B cell (primary cell): ENCODE data around the gene ITPR3. TPM values are rescaled to one million over a fixed set of nuclear protein-coding genes. Genes with fewer than 3 reads are reported as not detected.

ENCODE experiments used
- ATAC-seq: fragments of 200-7000 bp; cut with Tn5 transposase; one replicate; pipeline ENCODE4 v1.10.0; 2021; ENCODE audit warnings: low read depth, mild to moderate bottlenecking, moderate number of reproducible peaks, moderate library complexity
- CTCF ChIA-PET: fragments of 350-600 bp; sonication (Branson Sonifier 250); formaldehyde crosslinking; loops from one replicate; lab custom pipeline; 2021; ENCODE audit warnings: antibody characterized with exemption, inconsistent platforms; lab: Charles Lee
- POLR2A ChIA-PET: fragments of 350-600 bp; sonication (Branson Sonifier 250); formaldehyde crosslinking; loops from one replicate; lab custom pipeline; 2021; ENCODE audit warnings: antibody characterized with exemption; lab: Charles Lee
- DNase-seq: peaks from one replicate; pipeline ENCODE4 v3.0.0; 2013
- H2AFZ ChIP-seq: 2 replicates; pipeline ENCODE4 v1.6.1; 2012; ENCODE audit warnings: mild to moderate bottlenecking, low read depth, low read length; ENCODE audit not compliant: insufficient read depth, poor library complexity, severe bottlenecking
- H3K27ac ChIP-seq, 2 donors: 1 replicate in 1 of 2; 2 replicates in 1 of 2; pipeline ENCODE4 v1.5.1; 2012 to 2013; ENCODE audit warnings: low read length in 2 of 2, mild to moderate bottlenecking in 2 of 2, moderate library complexity in 1 of 2
- H3K27me3 ChIP-seq, 4 experiments: fragments of 200-600 bp in 1 of 4; sonication (generic) in 1 of 4; replicated peaks in 1 of 4; 1 replicate in 2 of 4; 2 replicates in 2 of 4; pipeline versions ENCODE4 v1.6.1 to v1.7.0; 2013 to 2016; ENCODE audit warnings: low read length in 3 of 4, mild to moderate bottlenecking in 2 of 4, mixed read lengths in 1 of 4, moderate library complexity in 1 of 4; ENCODE audit not compliant: insufficient read depth in 4 of 4, control insufficient read depth in 3 of 4; ENCODE audit errors: control extremely low read depth in 1 of 4
- H3K36me3 ChIP-seq, 2 experiments: replicated peaks in 1 of 2; 1 replicate in 1 of 2; 2 replicates in 1 of 2; pipeline versions ENCODE4 v1.6.1 to v1.7.1; 2013; ENCODE audit warnings: low read length in 1 of 2; ENCODE audit not compliant: insufficient read depth in 2 of 2, control insufficient read depth in 1 of 2; ENCODE audit errors: control extremely low read depth in 1 of 2, extremely low read depth in 1 of 2
- H3K4me1 ChIP-seq, 2 donors: fragments of 200-600 bp in 1 of 2; sonication (generic) in 1 of 2; 1 replicate in 1 of 2; 2 replicates in 1 of 2; pipeline versions ENCODE4 v1.5.1 to v1.6.1; 2013 to 2017; ENCODE audit warnings: low read length in 2 of 2; ENCODE audit not compliant: control insufficient read depth in 2 of 2, insufficient read depth in 2 of 2
- H3K4me2 ChIP-seq: replicated peaks from 2 replicates; pipeline ENCODE3; 2012; ENCODE audit warnings: mild to moderate bottlenecking, low read depth, low read length; ENCODE audit not compliant: poor library complexity, severe bottlenecking
- H3K4me3 ChIP-seq, 5 experiments: fragments of 200-600 bp in 1 of 5; sonication (generic) in 1 of 5; 1 replicate in 3 of 5; 2 replicates in 2 of 5; pipeline versions ENCODE4 v1.5.1 to v1.7.0; 2011 to 2016; ENCODE audit warnings: low read length in 4 of 5, mild to moderate bottlenecking in 4 of 5, low read depth in 2 of 5, control low read depth in 1 of 5, moderate library complexity in 1 of 5; ENCODE audit not compliant: insufficient read depth in 1 of 5; ENCODE audit errors: control extremely low read depth in 1 of 5, extremely low read depth in 1 of 5
- H3K79me2 ChIP-seq: fragments of 200-600 bp; sonication (generic); one replicate; pipeline ENCODE4 v1.6.0; 2016; ENCODE audit warnings: low read length; ENCODE audit not compliant: control insufficient read depth, insufficient read depth
- H3K9ac ChIP-seq: fragments of 200-600 bp; sonication (generic); 2 replicates; pipeline ENCODE4 v1.6.1; 2017; ENCODE audit warnings: mild to moderate bottlenecking, low read length, moderate library complexity
- H3K9me3 ChIP-seq, 3 donors: one replicate each; pipeline versions ENCODE4 v1.6.1 to v1.7.1; 2013; ENCODE audit warnings: low read length in 2 of 3; ENCODE audit not compliant: control insufficient read depth in 2 of 3, insufficient read depth in 1 of 3; ENCODE audit errors: control extremely low read depth in 1 of 3
- H4K20me1 ChIP-seq: 2 replicates; pipeline ENCODE4 v1.6.0; 2012; ENCODE audit warnings: mild to moderate bottlenecking, low read length; ENCODE audit not compliant: insufficient read depth, control insufficient read depth, poor library complexity, severe bottlenecking
- H3K27ac Mint-ChIP-seq: one replicate; pipeline ENCODE4 v1.8.0; 2021; ENCODE audit warnings: mixed read lengths
- H3K27me3 Mint-ChIP-seq: one replicate; pipeline ENCODE4 v1.8.0; 2021; ENCODE audit warnings: mixed read lengths
- H3K4me1 Mint-ChIP-seq: one replicate; pipeline ENCODE4 v1.8.0; 2021; ENCODE audit warnings: mixed read lengths
- H3K4me3 Mint-ChIP-seq: one replicate; pipeline ENCODE4 v1.8.0; 2021; ENCODE audit warnings: mixed read lengths
- H3K9me3 Mint-ChIP-seq: one replicate; pipeline ENCODE4 v1.8.0; 2022; ENCODE audit warnings: mixed read lengths; ENCODE audit not compliant: insufficient read depth
- CTCF ChIP-seq: fragments of 200-600 bp; IDR thresholded peaks from one replicate; pipeline ENCODE4 v1.8.0; 2022; ENCODE audit warnings: antibody characterized with exemption, mild to moderate bottlenecking
- EZH2 ChIP-seq: IDR thresholded peaks from 2 replicates; pipeline ENCODE4 v1.6.1; 2012; ENCODE audit warnings: borderline replicate concordance, low read depth, mild to moderate bottlenecking, moderate library complexity, low read length; ENCODE audit not compliant: insufficient read depth, poor library complexity, severe bottlenecking
- WGBS: methylation state at CpG from one replicate; pipeline ENCODE4 v1.1.5; 2013; ENCODE audit warnings: missing lambda C conversion rate; ENCODE audit not compliant: insufficient coverage; 5-methylcytosine and 5-hydroxymethylcytosine counted together
- intact Hi-C: fragments of 100-400 bp; cut with micrococcal nuclease; formaldehyde crosslinking; loops from one replicate; pipeline ENCODE4 v1.10.0; 2022
- polyA plus RNA-seq: library from polyadenylated mRNA; depleted of rRNA; stranded (reverse); fragments of >200 nt; gene quantifications from 2 replicates; pipeline ENCODE4 v1.2.3, GENCODE V29; 2012
- total RNA-seq, 2 donors: library from RNA; stranded (reverse); fragments of 120-200 nt in 1 of 2; gene quantifications; 1 replicate in 1 of 2; 2 replicates in 1 of 2; pipeline versions ENCODE4 v1.2.3 to v1.2.4, GENCODE V29; 2013 to 2022

Gene ITPR3
- total and polyA plus RNA-seq, 2 donors (not counting 1 experiment from before 2014, with no cell fraction given): 61.9 to 67.6 TPM

DNA sequence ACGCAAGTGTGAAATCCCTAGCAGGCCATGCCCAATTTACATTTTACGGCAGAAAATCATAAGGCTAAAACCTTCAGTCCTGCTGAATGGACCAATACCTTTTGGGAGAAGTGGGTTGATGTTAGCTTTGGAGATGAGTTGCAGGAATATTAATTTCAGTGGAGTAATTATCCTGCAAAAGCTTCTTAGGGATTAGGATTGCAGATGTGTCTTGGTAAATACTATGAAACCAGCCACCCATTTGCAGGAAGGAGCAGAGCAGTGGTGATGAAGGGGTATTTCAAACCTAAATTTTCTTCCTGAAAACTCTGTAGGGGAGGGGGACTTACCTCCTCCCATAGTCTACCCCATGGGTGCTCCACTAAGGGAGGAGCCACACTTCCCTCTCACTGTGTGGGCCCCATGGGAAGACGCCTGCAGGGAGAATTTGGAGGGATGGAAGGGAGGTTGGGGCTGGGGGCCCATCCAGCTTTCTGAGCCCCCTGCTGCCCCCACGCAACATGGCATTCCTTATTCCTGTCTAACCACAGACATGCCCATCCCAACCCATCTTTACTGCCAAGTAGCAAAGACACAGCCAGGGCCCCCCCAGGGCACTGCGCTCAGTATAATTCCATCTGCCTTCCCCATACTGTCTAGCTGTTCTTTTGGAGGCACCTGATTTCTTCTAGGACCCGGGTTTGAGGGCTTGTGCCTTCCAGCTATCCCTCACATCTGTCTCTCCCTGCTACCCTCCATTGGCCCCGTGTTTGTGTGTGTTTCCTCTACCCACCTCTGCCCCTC lies 105.0 kb downstream of the ITPR3 start:
- Mint-ChIP-seq H3K4me1 (peaks cover 25% of the 10 kb centered on the region), H3K27me3 (peaks cover 36% of the 10 kb centered on the region), H3K9me3 (no peaks in the 10 kb centered on the region), H3K27ac (no peak overlapping the region), H3K4me3 (no peak overlapping the region)
- Histone ChIP-seq H3K9ac (no peak overlapping the region), H3K27ac (no peak overlapping the region), H3K36me3 (no peaks in the 10 kb centered on the region), H2AFZ (no peak overlapping the region), H3K9me3 (no peaks in the 10 kb centered on the region), H3K4me1 (peaks cover 6 to 16% of the 10 kb centered on the region in 2 donors), H3K79me2 (no peaks in the 10 kb centered on the region), H3K4me2 (no peak overlapping the region), H3K4me3 (no peak overlapping the region), H4K20me1 (no peaks in the 10 kb centered on the region), H3K27me3 (no peaks in the 10 kb centered on the region)
- ChIA-PET POLR2A (no interaction called here), CTCF (interaction anchor here (1.0 to 1.3 kb wide), 3 partner anchors 13 to 46 kb away, joined by 4 to 5 read pairs (median 5); no protein-coding TSS in a partner anchor)
- no peak for ATAC-seq
- WGBS: 83% methylated on average over 3 of the region's 7 CpGs
- DNase-seq: no peak
- no peak for TF ChIP-seq EZH2
- TF ChIP-seq CTCF: no peak
- intact Hi-C loops: no loop called here

DNA sequence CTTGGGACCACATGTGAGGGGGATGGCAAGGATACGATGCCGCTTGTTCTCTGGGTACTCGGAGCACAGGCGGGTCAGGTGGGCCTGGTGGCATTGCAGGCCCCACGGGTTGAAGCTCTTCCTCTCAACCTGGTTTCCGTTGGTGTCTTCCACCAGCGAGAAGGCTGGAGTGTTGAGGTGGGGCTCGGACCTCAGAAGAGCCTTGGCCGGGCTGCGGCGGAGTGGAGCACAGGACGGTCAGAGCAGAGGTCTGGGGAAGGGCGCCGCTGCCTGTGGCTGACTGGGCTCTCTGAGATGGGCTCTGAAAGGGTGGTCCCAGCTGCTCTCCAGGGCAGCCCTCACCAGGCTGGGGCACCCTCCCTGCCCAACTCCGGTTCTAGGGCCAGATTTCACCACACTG lies 105.6 kb downstream of the ITPR3 start:
- WGBS: 96% methylated on average over 14 of the region's 15 CpGs
- H3K27ac ChIP-seq: no peak overlapping the region
- H2AFZ ChIP-seq: no peak overlapping the region
- ChIA-PET CTCF (interaction anchor here (0.9 to 1.3 kb wide), 2 partner anchors 13 to 17 kb away, joined by 4 to 5 read pairs; no protein-coding TSS in a partner anchor), POLR2A (no interaction called here)
- no peak overlapping the region for H3K9ac ChIP-seq
- TF ChIP-seq CTCF (no peak), EZH2 (no peak)
- H4K20me1 ChIP-seq: no peaks in the 10 kb centered on the region
- Mint-ChIP-seq H3K9me3 (no peaks in the 10 kb centered on the region), H3K4me3 (no peak overlapping the region), H3K27me3 (peaks cover 31% of the 10 kb centered on the region), H3K4me1 (peaks cover 19% of the 10 kb centered on the region), H3K27ac (no peak overlapping the region)
- DNase-seq: no peak
- H3K36me3 ChIP-seq: no peaks in the 10 kb centered on the region
- no peak overlapping the region for H3K4me2 ChIP-seq
- H3K9me3 ChIP-seq: no peaks in the 10 kb centered on the region
- peaks cover 0 to 10% of the 10 kb centered on the region in 2 donors for H3K4me1 ChIP-seq
- intact Hi-C loops: no loop called here
- ATAC-seq: no peak
- H3K27me3 ChIP-seq: no peaks in the 10 kb centered on the region
- H3K4me3 ChIP-seq: no peak overlapping the region
- no peaks in the 10 kb centered on the region for H3K79me2 ChIP-seq
